CD4-positive, alpha-beta T cell treated with Interleukin-10 for 1 hour (primary cell): ENCODE data around the gene PDE4DIP.
"Not testable (repeated sequence)": the region's sequence is repeated elsewhere in the genome, so short reads cannot be mapped to it uniquely, and the experiment has no call there.

ENCODE experiments used
- DNase-seq: peaks from one replicate; pipeline ENCODE4 v3.0.0-alpha.2; 2020

The PDE4DIP gene

DNA sequence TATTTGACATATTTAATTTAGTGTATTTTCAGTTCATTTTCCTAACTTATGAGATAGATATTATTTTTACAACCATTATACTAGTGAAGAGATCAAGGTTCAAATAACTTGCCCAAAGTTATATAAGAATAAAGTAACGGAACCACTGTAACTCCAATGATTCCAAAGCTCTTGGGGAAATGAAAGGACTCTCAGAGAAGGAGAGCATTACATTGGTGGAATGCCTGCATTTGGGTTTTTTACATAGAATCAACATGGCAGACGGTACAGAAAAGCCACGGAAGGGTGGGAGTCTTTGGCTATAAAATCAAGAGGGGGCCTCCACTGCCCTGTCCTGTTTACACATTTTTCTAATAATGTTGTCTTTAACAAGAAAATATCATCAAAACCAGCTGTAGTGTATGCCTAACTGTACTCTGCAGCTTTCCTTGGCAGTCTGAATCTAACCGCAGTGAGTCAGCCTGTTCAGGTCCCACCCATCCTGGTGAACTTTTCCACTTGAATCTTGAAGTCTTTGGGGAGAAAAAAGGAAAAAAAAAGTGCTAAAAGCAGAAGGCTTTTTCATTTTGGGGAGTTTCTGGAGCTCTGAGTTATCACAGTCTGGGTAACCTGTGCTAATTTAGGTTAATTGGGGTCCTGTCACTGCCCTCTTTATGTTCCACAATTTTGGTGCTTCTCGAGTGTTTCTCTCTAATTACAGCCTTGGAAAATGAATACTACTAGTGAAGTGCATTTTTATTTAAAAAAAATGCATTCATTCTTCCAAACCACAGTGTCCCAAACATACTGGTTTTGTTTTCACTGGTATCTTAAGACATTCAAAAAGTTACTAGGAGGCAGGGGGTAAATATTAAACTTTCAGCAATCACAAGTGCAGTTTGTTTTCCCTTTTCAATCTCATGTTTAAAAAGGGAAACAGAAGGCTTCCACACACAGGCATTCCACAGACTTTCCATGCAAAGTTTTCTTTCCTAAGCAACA is 30.5 kb downstream of the PDE4DIP start:
- not testable (repeated sequence) for DNase-seq

DNA sequence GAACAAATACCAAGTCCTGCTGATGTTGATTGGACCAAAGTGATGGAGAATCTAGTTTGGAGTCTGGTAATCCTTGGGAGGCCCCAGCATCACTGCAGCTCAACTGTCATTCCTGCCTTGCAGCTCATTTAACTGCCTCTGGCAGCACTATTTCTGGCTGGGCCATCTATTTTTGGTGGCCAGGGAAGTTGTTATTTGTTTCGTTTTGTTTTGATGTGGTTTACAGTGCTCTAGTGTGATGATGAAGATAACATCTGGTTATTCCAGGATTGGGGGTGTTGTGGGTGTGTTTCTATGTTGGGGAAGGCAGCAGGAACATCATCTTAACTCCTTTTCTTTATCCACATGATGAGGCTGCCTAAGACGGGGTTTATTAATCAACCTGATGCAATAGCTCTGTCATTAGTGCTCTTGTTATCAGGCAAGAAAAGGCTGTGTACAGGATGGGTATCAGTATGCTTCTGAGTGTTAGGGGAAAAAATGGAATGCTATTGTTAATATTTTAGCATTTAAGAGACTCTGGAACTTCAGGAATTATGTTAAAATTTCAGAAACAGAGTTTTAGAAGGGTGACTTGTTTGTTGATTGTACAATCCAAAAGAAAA is 35.7 kb downstream of the PDE4DIP start:
- not testable (repeated sequence) for DNase-seq

DNA sequence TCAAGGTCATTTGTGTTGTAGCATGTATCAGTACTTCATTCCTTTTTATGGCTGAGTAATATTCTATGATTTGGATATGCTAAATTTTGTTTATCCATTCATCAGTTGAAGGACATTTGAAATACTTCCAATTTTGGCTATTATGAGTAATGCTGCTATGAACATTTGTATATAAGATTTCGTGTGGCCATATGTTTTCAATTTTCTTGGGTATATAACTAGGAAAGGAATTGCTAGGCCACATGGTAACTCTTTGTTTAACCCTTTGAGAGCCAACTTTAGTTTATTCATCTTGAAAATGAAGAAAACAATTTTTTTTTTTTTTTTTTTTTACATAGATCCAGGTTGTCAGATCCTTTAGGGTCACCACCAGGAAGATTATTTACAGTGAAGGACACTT is 37.0 kb downstream of the PDE4DIP start:
- not testable (repeated sequence) for DNase-seq

DNA sequence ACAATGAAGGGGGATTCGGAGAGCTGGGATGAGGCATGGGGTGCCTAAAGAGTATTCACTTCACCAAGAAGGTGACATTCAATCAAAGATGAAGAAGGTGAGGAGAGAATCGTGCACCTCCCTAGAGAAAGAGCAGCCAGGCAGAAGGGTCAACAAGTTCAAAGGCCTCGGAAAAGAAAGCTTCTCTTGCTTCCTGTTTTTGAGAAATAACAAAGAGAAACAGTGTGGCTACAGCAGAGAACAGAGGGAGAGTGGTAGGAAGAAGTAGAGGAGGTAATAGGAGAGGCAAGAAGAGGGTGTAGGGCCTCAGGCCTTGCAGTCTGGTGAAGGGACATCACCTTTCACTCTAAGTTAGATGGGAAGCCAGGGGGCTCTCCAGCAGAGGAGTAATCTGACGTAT is 41.0 kb downstream of the PDE4DIP start:
- not testable (repeated sequence) for DNase-seq

DNA sequence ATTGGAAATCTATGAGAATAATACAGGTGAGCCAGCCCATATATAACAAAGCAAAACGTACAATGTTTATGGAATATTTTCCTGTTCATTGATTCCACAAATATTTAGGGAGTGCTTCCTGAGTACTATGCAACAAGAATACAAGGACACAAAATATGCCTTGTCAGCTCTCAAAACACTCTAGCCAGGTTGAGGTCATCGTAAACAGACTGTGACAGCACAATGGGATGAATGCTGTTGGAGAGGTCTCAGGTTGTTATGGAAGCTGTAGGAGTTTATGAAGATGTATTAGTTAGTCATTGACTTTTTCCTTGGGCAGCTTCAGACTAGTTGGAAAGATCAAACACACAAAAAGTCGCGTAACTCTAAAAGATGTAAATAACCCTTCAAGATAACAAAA is 42.1 kb downstream of the PDE4DIP start:
- not testable (repeated sequence) for DNase-seq

DNA sequence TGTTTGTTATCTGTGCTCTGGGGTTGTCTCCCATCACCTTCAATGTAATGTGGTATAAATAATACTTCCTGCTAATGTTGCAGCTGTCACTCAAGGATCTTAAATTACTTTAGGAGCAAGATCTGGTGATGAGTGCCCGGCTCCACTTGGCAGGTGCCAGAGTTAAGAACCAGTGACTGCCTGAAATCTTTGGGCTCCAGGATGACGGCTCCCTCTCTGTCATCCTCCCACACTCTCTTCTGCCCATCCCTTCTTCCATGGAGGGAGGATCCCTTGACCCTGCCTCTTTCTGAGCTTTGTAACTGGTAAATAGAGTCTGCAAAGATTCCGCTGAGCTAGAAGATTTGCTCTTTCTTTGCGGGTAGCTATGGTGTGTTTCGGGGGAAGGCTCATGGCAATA is 44.4 kb downstream of the PDE4DIP start:
- DNase-seq = not testable (repeated sequence)

GRCh38 chr1:148889267-148890074 is 45.2 kb downstream of the PDE4DIP start:
- not testable (repeated sequence) for DNase-seq

- DNase-seq = not testable (repeated sequence)
Observed at GRCh38 chr1:148890075-148890568, 45.9 kb downstream of the PDE4DIP start.

DNA sequence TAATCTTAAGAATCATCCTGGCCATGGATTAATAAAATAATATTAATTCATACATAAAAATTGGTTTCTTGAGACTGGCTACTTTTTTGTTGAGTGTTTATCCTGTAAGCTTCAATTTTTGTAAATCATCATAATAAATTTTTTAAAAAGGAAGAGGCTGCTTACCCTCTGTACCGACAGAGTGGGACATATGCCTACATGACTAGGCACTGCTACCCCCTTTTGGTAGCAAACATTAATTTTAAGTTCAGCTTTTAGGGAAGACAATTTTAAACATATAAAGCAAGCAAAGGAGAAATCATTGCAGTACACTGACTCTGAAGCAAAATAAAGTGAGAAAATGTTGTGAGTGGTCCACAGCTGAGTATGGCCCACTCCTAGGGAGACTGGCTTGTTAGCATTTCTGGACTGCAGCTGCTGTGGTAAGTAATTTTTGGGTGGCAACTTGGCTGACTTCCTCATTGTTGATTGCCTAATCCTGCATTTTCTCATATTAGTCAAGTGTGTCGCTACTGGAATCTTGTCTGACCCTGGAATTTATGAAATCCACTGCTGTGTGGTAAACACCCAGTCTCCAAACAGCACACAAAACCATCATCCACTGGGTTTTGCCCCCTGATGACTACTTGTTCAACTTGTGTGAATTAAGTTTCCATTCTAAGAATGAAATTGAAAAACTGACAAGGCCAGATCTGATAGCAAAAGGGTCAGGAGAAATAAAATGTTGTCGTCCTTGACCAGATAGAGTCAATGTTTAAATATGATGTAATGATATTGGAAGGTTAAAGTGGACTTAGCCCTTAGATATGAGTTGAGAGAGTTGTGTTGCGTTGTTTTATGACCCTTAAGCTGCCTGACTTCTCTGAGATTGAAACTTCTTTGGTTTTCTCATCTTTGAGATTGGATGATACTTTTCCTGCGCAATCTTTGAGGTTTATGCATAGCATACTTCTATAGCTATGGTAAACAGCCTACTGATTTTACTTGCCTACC is 50.4 kb downstream of the PDE4DIP start:
- not testable (repeated sequence) for DNase-seq

GRCh38 chr1:148900026-148900425 is 55.8 kb downstream of the PDE4DIP start:
- not testable (repeated sequence) for DNase-seq

GRCh38 chr1:148900691-148901090 is 56.5 kb downstream of the PDE4DIP start:
- DNase-seq = not testable (repeated sequence)

- not testable (repeated sequence) for DNase-seq
Observed at GRCh38 chr1:148901150-148901952, 57.1 kb downstream of the PDE4DIP start.

GRCh38 chr1:148901953-148902341 is 57.7 kb downstream of the PDE4DIP start:
- not testable (repeated sequence) for DNase-seq

- DNase-seq = not testable (repeated sequence)
Observed at GRCh38 chr1:148909219-148909826, 65.1 kb downstream of the PDE4DIP start.

DNA sequence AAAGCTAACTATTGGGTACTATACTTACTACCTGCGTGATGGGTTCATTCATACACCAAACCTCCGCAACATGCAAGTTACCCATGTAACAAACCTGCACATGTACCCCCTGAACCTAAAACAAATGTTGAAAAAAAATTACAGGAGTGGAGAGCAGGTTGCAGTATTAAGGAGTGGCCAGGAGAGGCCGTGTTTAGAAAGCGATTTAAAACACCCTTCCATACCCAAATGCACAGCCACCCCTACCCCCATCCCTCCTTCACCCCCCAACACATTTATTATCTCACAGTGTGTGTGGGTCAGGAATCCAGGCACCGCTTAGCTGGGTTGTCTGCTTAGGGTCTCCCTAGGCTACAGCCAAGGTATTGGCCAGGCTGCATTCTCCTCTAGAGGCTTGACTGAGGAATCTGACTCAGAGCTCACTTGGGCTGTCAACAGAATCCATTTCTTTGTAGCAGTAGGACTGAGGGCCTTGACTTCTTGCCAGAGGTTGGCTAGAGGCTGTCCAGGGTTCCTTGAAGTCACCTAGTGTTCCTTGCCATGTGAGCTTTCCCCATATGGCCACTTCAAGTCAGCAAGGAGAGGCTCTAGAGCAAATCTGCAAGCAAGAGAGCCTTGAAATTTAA is 67.2 kb downstream of the PDE4DIP start:
- DNase-seq = not testable (repeated sequence)

DNA sequence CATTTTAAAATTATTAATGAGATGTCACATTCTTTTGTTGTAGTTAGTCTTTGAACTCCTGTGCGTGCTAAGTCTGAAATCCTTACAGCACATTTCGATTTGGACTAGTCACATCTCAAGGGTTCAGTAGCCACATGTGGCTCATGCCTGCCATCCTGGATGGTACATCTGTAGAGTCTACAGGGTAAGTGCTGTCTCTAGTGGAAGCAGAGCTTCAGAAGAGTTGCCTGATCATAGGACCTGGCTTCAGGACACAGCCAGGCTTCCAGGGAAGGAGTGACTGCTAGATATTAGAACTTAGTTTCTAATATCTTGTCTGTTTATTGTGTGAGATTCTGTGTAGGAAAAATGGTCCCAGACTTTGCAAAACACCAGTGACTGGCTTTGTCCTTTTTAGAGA is 72.0 kb downstream of the PDE4DIP start:
- not testable (repeated sequence) for DNase-seq

GRCh38 chr1:148916695-148917348 is 72.6 kb downstream of the PDE4DIP start:
- not testable (repeated sequence) for DNase-seq

DNA sequence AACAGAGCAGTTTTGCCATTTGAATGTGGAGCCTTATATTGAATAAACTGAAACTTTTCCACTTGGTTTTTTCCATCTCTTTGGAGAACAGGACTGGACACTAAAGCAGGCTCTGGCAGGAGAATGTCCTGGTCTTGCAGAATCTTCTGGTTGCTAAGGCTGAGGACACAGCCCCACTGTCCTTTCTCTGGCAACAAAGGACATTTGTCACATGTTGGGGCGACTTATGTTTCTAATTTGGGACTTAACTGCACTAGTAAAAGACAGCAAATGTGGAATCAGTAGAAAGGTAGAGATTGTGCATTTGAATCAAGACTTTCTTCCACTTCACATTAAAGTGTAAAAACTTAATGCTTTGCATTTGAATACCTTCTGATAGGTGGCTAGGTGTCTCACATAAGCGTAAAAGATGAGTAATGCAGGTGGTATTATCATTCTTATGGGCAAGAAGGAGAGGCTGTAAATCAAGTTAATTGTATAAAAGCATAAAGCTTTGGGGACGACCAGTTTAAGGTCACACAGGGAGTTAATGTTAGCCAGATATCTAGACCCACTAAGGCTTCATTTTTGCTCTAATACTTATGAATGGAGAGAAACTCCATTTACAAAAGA is 74.7 kb downstream of the PDE4DIP start:
- DNase-seq = not testable (repeated sequence)

DNA sequence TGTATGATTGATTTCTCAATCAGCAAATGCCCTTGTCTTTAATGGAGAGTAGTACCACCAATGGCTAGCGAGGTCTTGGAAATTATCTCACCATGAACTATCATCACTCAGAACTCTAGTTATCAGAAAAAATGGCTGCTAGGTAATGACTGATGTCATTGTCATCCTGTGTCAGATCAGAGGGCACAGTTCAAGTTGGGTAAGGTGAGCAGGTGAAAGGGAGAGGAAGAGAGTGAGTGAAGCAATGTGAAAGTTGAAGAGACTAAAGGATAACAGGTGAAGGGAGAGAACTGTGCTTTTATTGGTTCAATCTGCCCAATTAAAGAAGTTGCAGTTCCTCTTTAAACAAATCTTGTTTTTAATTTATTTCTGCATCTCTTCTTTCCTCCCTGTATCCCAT is 76.8 kb downstream of the PDE4DIP start:
- DNase-seq = not testable (repeated sequence)
